ENCODE measurements around the gene TRIM66. TPM values are rescaled to one million over a fixed set of nuclear protein-coding genes. Genes with fewer than 3 reads are reported as not detected.

TRIM66 gene
- total RNA-seq, 4 donors from 2014 or later: 7.7 to 48.5 (median 9.4) TPM

- no peaks in the 10 kb centered on the region for H3K27me3 ChIP-seq
- H3K4me3 ChIP-seq (replicated peaks in 1 of 3): no peak overlapping the region
- H3K9me3 ChIP-seq: no peaks in the 10 kb centered on the region
- intact Hi-C loops (cut with DNase I): no loop called here
- TF ChIP-seq POLR2A (IDR thresholded peaks at IDR 0.05): no peak
- no peak for TF ChIP-seq CTCF (IDR thresholded peaks at IDR 0.05)
- 84 to 86% methylated on average over 3 of the region's 3 CpGs for WGBS, 2 donors
- DNase-seq: no peak
- no peak overlapping the region for H3K27ac ChIP-seq
- peaks cover 6 to 7% of the 10 kb centered on the region in 2 donors for H3K4me1 ChIP-seq
- no peaks in the 10 kb centered on the region for H3K36me3 ChIP-seq
These were observed 101.2 kb downstream of the TRIM66 start for GRCh38 chr11:8581300-8581699.

GRCh38 chr11:8577791-8578581 lies 104.5 kb downstream of the TRIM66 start:
- intact Hi-C loops (cut with DNase I): no loop called here
- H3K27ac ChIP-seq: no peak overlapping the region
- H3K4me3 ChIP-seq (replicated peaks in 1 of 3): no peak overlapping the region
- H3K9me3 ChIP-seq: no peaks in the 10 kb centered on the region
- no peaks in the 10 kb centered on the region for H3K27me3 ChIP-seq
- H3K4me1 ChIP-seq: no peaks in the 10 kb centered on the region
- no peaks in the 10 kb centered on the region for H3K36me3 ChIP-seq
- WGBS, 2 donors: 97% methylated on average over 2 of the region's 2 CpGs
- TF ChIP-seq POLR2A (IDR thresholded peaks at IDR 0.05): no peak
- no peak for TF ChIP-seq CTCF (IDR thresholded peaks at IDR 0.05)
- no peak for DNase-seq

GRCh38 chr11:8574798-8575197 lies 107.7 kb downstream of the TRIM66 start:
- TF ChIP-seq CTCF (IDR thresholded peaks at IDR 0.05) (no peak), POLR2A (IDR thresholded peaks at IDR 0.05) (no peak)
- no peaks in the 10 kb centered on the region for H3K9me3 ChIP-seq
- H3K4me3 ChIP-seq (replicated peaks in 1 of 3): no peak overlapping the region
- H3K36me3 ChIP-seq: no peaks in the 10 kb centered on the region
- DNase-seq: no peak
- intact Hi-C loops (cut with DNase I): no loop called here
- no peak overlapping the region for H3K27ac ChIP-seq
- no peaks in the 10 kb centered on the region for H3K27me3 ChIP-seq
- H3K4me1 ChIP-seq: no peaks in the 10 kb centered on the region
- WGBS, 2 donors: 91 to 96% methylated on average over 1 of the region's 1 CpG

- 81 to 91% methylated on average over 1 of the region's 1 CpG for WGBS, 2 donors
- Histone ChIP-seq H3K4me3 (replicated peaks in 1 of 3) (no peak overlapping the region), H3K36me3 (no peaks in the 10 kb centered on the region), H3K9me3 (no peaks in the 10 kb centered on the region), H3K4me1 (no peaks in the 10 kb centered on the region), H3K27me3 (no peaks in the 10 kb centered on the region), H3K27ac (no peak overlapping the region)
- intact Hi-C loops (cut with DNase I): no loop called here
- no peak for DNase-seq
- TF ChIP-seq CTCF (IDR thresholded peaks at IDR 0.05) (no peak), POLR2A (IDR thresholded peaks at IDR 0.05) (no peak)
These were observed 108.7 kb downstream of the TRIM66 start for GRCh38 chr11:8573777-8574176.

GRCh38 chr11:8567602-8568198 lies 114.8 kb downstream of the TRIM66 start:
- no peak for DNase-seq
- TF ChIP-seq CTCF (IDR thresholded peaks at IDR 0.05): no peak
- TF ChIP-seq POLR2A (IDR thresholded peaks at IDR 0.05): no peak
- WGBS, 2 donors: 73 to 77% methylated on average over 2 of the region's 2 CpGs
- H3K4me3 ChIP-seq (replicated peaks in 1 of 3): no peak overlapping the region
- no peaks in the 10 kb centered on the region for H3K36me3 ChIP-seq
- H3K9me3 ChIP-seq: no peaks in the 10 kb centered on the region
- intact Hi-C loops (cut with DNase I): loop anchor here (5.0 kb wide), 2 partner anchors 185 to 340 kb away; no protein-coding TSS in a partner anchor
- no peaks in the 10 kb centered on the region for H3K4me1 ChIP-seq
- no peak overlapping the region for H3K27ac ChIP-seq
- H3K27me3 ChIP-seq: no peaks in the 10 kb centered on the region

Measured in thyroid gland (tissue), 4 donors.